ENCODE measurements around the gene INSYN2B. TPM values are rescaled to one million over a fixed set of nuclear protein-coding genes. Genes with fewer than 3 reads are reported as not detected.

The INSYN2B gene
- polyA plus RNA-seq, 1 donor (not counting 4 experiments of a cell fraction or from before 2014, with no cell fraction given): 0.16 TPM

- TF ChIP-seq EZH2 (IDR thresholded peaks at IDR 0.05; ENCODE audit: low read length) (no peak), CTCF (optimal IDR thresholded peaks at IDR 0.05 in 1 of 3, IDR thresholded peaks at IDR 0.05 in 1 of 3, conservative IDR thresholded peaks at IDR 0.05 in 1 of 3; ENCODE audit: extremely low read depth in 1 of 3, insufficient read depth in 2 of 3, low read length in 3 of 3) (no peak)
- dilution Hi-C loops (cut with MboI; ENCODE audit: extremely low pct_ligation_motif_present, low sequenced_read_pairs): no loop called here
- no peak overlapping the region for H2AFZ ChIP-seq (ENCODE audit: control insufficient read depth, low read length)
- FAIRE-seq (no peak), DNase-seq (ENCODE audit: low read depth, low spot score) (no peak)
- H3K9me1 ChIP-seq (ENCODE audit: control insufficient read depth, extremely low read depth, insufficient read depth, low read length): no peaks in the 10 kb centered on the region
- H3K79me2 ChIP-seq (ENCODE audit: control insufficient read depth, insufficient read depth, low read length): no peaks in the 10 kb centered on the region
- H3K4me2 ChIP-seq (ENCODE audit: control insufficient read depth, extremely low read depth, insufficient read depth, low read depth, low read length): no peak overlapping the region
- H3K27ac ChIP-seq (ENCODE audit: control insufficient read depth, insufficient read depth, low read length): no peak overlapping the region
- H3K27me3 ChIP-seq (ENCODE audit: control insufficient read depth, extremely low read depth, insufficient read depth, low read length): no peaks in the 10 kb centered on the region
- H3K4me1 ChIP-seq (ENCODE audit: control insufficient read depth, extremely low read depth, insufficient read depth, low read length): no peaks in the 10 kb centered on the region
- no peak overlapping the region for H3K4me3 ChIP-seq (ENCODE audit: control insufficient read depth in 2 of 3, extremely low read depth in 1 of 3, insufficient read depth in 2 of 3, low read depth in 1 of 3, low read length in 3 of 3)
- H3K36me3 ChIP-seq (ENCODE audit: control insufficient read depth in 2 of 2, extremely low read depth in 1 of 2, insufficient read depth in 2 of 2, low read length in 2 of 2): no peaks in the 10 kb centered on the region
- no peak overlapping the region for H3K9ac ChIP-seq (ENCODE audit: control insufficient read depth, extremely low read depth, insufficient read depth, low read length)
- no peaks in the 10 kb centered on the region for H4K20me1 ChIP-seq (ENCODE audit: control insufficient read depth, extremely low read depth, insufficient read depth, low read length)
- H3K9me3 ChIP-seq (ENCODE audit: control insufficient read depth, low read depth, low read length): no peaks in the 10 kb centered on the region
These were observed 9.1 kb upstream of the INSYN2B start for GRCh38 chr5:169989365-169989764.

GRCh38 chr5:169988947-169989346 is 8.7 kb upstream of the INSYN2B start:
- no peak overlapping the region for H3K4me2 ChIP-seq (ENCODE audit: control insufficient read depth, extremely low read depth, insufficient read depth, low read depth, low read length)
- FAIRE-seq: no peak

More at GRCh38 chr5:169988947-169989346, 8.7 kb upstream of the INSYN2B start:
- Histone ChIP-seq H3K36me3 (ENCODE audit: control insufficient read depth in 2 of 2, extremely low read depth in 1 of 2, insufficient read depth in 2 of 2, low read length in 2 of 2) (no peaks in the 10 kb centered on the region), H3K9ac (ENCODE audit: control insufficient read depth, extremely low read depth, insufficient read depth, low read length) (no peak overlapping the region), H3K27me3 (ENCODE audit: control insufficient read depth, extremely low read depth, insufficient read depth, low read length) (no peaks in the 10 kb centered on the region), H3K27ac (ENCODE audit: control insufficient read depth, insufficient read depth, low read length) (no peak overlapping the region), H3K4me3 (ENCODE audit: control insufficient read depth in 2 of 3, extremely low read depth in 1 of 3, insufficient read depth in 2 of 3, low read depth in 1 of 3, low read length in 3 of 3) (no peak overlapping the region), H2AFZ (ENCODE audit: control insufficient read depth, low read length) (no peak overlapping the region), H3K9me3 (ENCODE audit: control insufficient read depth, low read depth, low read length) (no peaks in the 10 kb centered on the region), H3K9me1 (ENCODE audit: control insufficient read depth, extremely low read depth, insufficient read depth, low read length) (no peaks in the 10 kb centered on the region), H3K4me1 (ENCODE audit: control insufficient read depth, extremely low read depth, insufficient read depth, low read length) (no peaks in the 10 kb centered on the region), H3K79me2 (ENCODE audit: control insufficient read depth, insufficient read depth, low read length) (no peaks in the 10 kb centered on the region), H4K20me1 (ENCODE audit: control insufficient read depth, extremely low read depth, insufficient read depth, low read length) (no peaks in the 10 kb centered on the region)
- dilution Hi-C loops (cut with MboI; ENCODE audit: extremely low pct_ligation_motif_present, low sequenced_read_pairs): no loop called here
- no peak for DNase-seq (ENCODE audit: low read depth, low spot score)
- no peak for TF ChIP-seq CTCF (optimal IDR thresholded peaks at IDR 0.05 in 1 of 3, IDR thresholded peaks at IDR 0.05 in 1 of 3, conservative IDR thresholded peaks at IDR 0.05 in 1 of 3; ENCODE audit: extremely low read depth in 1 of 3, insufficient read depth in 2 of 3, low read length in 3 of 3)
- TF ChIP-seq EZH2 (IDR thresholded peaks at IDR 0.05; ENCODE audit: low read length): no peak
